ENCODE measurements around the gene P3H2.

- TF ChIP-seq CTCF (IDR thresholded peaks at IDR 0.05) (no peak), EZH2 (IDR thresholded peaks at IDR 0.05; ENCODE audit: borderline replicate concordance, insufficient read depth, low read depth, low read length, poor library complexity, severe bottlenecking) (no peak)
Observed at GRCh38 chr3:189966843-189967242, 153.9 kb downstream of the P3H2 start.

Measured in B cell (primary cell).